SU-DHL-6 (cell line): ENCODE results near the gene ITGA7.

ENCODE experiments used
- H2AFZ ChIP-seq: fragments of 200-600 bp; sonication (generic); 2 replicates; pipeline ENCODE4 v1.6.1; 2014; ENCODE audit warnings: low read depth, mild to moderate bottlenecking, moderate library complexity, mixed read lengths, antibody characterized with exemption, low read length; ENCODE audit not compliant: severe bottlenecking
- H3F3A ChIP-seq: fragments of 200-600 bp; shearing (Covaris generic); 2 replicates; pipeline ENCODE4 v1.6.0; 2016; ENCODE audit warnings: antibody characterized with exemption, mild to moderate bottlenecking; ENCODE audit not compliant: insufficient read depth
- H3K27ac ChIP-seq: fragments of 200-600 bp; sonication (generic); 2 replicates; pipeline ENCODE4 v1.5.1; 2016; ENCODE audit warnings: low read depth, mild to moderate bottlenecking, low read length, moderate library complexity, mixed read lengths
- H3K27me3 ChIP-seq: fragments of 200-600 bp; sonication (generic), shearing (Covaris generic); 2 replicates; pipeline ENCODE4 v1.6.0; 2014; ENCODE audit warnings: mild to moderate bottlenecking, low read length
- H3K36me3 ChIP-seq: fragments of 200-600 bp; sonication (generic); 2 replicates; pipeline ENCODE4 v1.6.1; 2014; ENCODE audit warnings: mild to moderate bottlenecking, low read length, mixed read lengths
- H3K4me2 ChIP-seq: fragments of 300-600, 200-600 bp; shearing (Covaris generic), sonication (generic); 2 replicates; pipeline ENCODE4 v1.6.0; 2014; ENCODE audit warnings: low read length, low read depth, mild to moderate bottlenecking; ENCODE audit not compliant: poor library complexity, severe bottlenecking
- H3K4me3 ChIP-seq: fragments of 200-600 bp; sonication (generic); 2 replicates; pipeline ENCODE4 v1.5.1; 2014; ENCODE audit warnings: antibody characterized with exemption, low read length, mild to moderate bottlenecking, mixed read lengths; ENCODE audit not compliant: insufficient read depth, poor library complexity, severe bottlenecking
- H3K79me2 ChIP-seq: fragments of 200-600 bp; sonication (generic); 2 replicates; pipeline ENCODE4 v1.6.1; 2014; ENCODE audit warnings: mild to moderate bottlenecking, low read length, moderate library complexity; ENCODE audit not compliant: insufficient read depth
- H3K9ac ChIP-seq: fragments of 200-600 bp; sonication (generic); 2 replicates; pipeline ENCODE4 v1.7.0; 2014; ENCODE audit warnings: mild to moderate bottlenecking, low read length
- H3K9me2 ChIP-seq: fragments of 200-600 bp; sonication (generic); replicated peaks from 2 replicates; pipeline ENCODE4 v1.6.1; 2014; ENCODE audit warnings: low read length; ENCODE audit not compliant: insufficient read depth
- H3K9me3 ChIP-seq: fragments of 200-600 bp; sonication (generic); 2 replicates; pipeline ENCODE4 v1.6.1; 2014; ENCODE audit warnings: low read length, mixed read lengths; ENCODE audit not compliant: insufficient read depth
- H4K20me1 ChIP-seq: fragments of 200-600 bp; sonication (generic); 2 replicates; pipeline ENCODE4 v1.6.1; 2014; ENCODE audit warnings: low read depth, mild to moderate bottlenecking, antibody characterized with exemption, low read length, moderate library complexity, mixed read lengths
- CTCF ChIP-seq: fragments of 200-600 bp; sonication (generic); IDR thresholded peaks from one replicate; pipeline ENCODE4 v1.5.1; 2017; ENCODE audit warnings: antibody characterized with exemption, mild to moderate bottlenecking, low read length, moderate library complexity; ENCODE audit not compliant: insufficient read depth, poor library complexity, severe bottlenecking
- EZH2phosphoT487 ChIP-seq: fragments of 200-600 bp; sonication (generic), shearing (Covaris generic); conservative IDR thresholded peaks from 2 replicates; pipeline ENCODE4 v1.6.1; 2018; ENCODE audit warnings: mild to moderate bottlenecking, antibody characterized with exemption, low read length, moderate library complexity, mixed read lengths

The ITGA7 gene

GRCh38 chr12:55694651-55695050, 13.1 kb downstream of the ITGA7 start:
- H4K20me1 ChIP-seq: no peaks in the 10 kb centered on the region
- no peaks in the 10 kb centered on the region for H3K9me3 ChIP-seq
- no peaks in the 10 kb centered on the region for H3K27me3 ChIP-seq
- no peaks in the 10 kb centered on the region for H3K36me3 ChIP-seq
- no peak overlapping the region for H2AFZ ChIP-seq
- H3F3A ChIP-seq: no peaks in the 10 kb centered on the region
- no peak overlapping the region for H3K9ac ChIP-seq
- no peaks in the 10 kb centered on the region for H3K9me2 ChIP-seq
- no peak overlapping the region for H3K4me2 ChIP-seq
- TF ChIP-seq CTCF (no peak), EZH2phosphoT487 (no peak)
- no peak overlapping the region for H3K4me3 ChIP-seq
- no peaks in the 10 kb centered on the region for H3K79me2 ChIP-seq
- H3K27ac ChIP-seq: no peak overlapping the region

GRCh38 chr12:55694188-55694515, 13.6 kb downstream of the ITGA7 start:
- Histone ChIP-seq H3K36me3 (no peaks in the 10 kb centered on the region), H3F3A (no peaks in the 10 kb centered on the region), H3K4me3 (no peak overlapping the region), H3K9ac (no peak overlapping the region), H3K9me3 (no peaks in the 10 kb centered on the region), H4K20me1 (no peaks in the 10 kb centered on the region), H3K9me2 (no peaks in the 10 kb centered on the region), H3K27me3 (no peaks in the 10 kb centered on the region), H2AFZ (no peak overlapping the region), H3K27ac (no peak overlapping the region), H3K79me2 (no peaks in the 10 kb centered on the region), H3K4me2 (no peak overlapping the region)
- TF ChIP-seq CTCF (no peak), EZH2phosphoT487 (no peak)

- H2AFZ ChIP-seq: no peak overlapping the region
- no peaks in the 10 kb centered on the region for H3F3A ChIP-seq
- no peaks in the 10 kb centered on the region for H3K36me3 ChIP-seq
- H3K9ac ChIP-seq: no peak overlapping the region
- H3K9me2 ChIP-seq: no peaks in the 10 kb centered on the region
- no peaks in the 10 kb centered on the region for H3K79me2 ChIP-seq
- no peaks in the 10 kb centered on the region for H4K20me1 ChIP-seq
- H3K9me3 ChIP-seq: no peaks in the 10 kb centered on the region
- H3K4me2 ChIP-seq: no peak overlapping the region
- H3K27ac ChIP-seq: no peak overlapping the region
- no peak for TF ChIP-seq EZH2phosphoT487
- TF ChIP-seq CTCF: no peak
- H3K27me3 ChIP-seq: no peaks in the 10 kb centered on the region
- no peak overlapping the region for H3K4me3 ChIP-seq
Observed at GRCh38 chr12:55693323-55694187, 14.1 kb downstream of the ITGA7 start.
